ENCODE data around the gene NRIP1.

NRIP1 gene

GRCh38 chr21:15066123-15066575, 1.3 kb upstream of the NRIP1 start:
- no peak for DNase-seq (ENCODE audit: extremely low read depth in 1 of 2, low read depth in 1 of 2)

- peak; percentile 36 to 37 for DNase-seq (ENCODE audit: extremely low read depth in 1 of 2, low read depth in 1 of 2)
These were observed 757 bp upstream of the NRIP1 start for GRCh38 chr21:15065392-15066122.

GRCh38 chr21:15063814-15064575, 805 bp downstream of the NRIP1 start:
- DNase-seq (ENCODE audit: extremely low read depth in 1 of 2, low read depth in 1 of 2): no peak

- DNase-seq (ENCODE audit: extremely low read depth in 1 of 2, low read depth in 1 of 2): no peak
These were observed 1.6 kb downstream of the NRIP1 start for GRCh38 chr21:15063081-15063813.

- DNase-seq (ENCODE audit: extremely low read depth in 1 of 2, low read depth in 1 of 2): no peak
These were observed 2.2 kb downstream of the NRIP1 start for GRCh38 chr21:15062606-15062965.

- no peak for DNase-seq (ENCODE audit: extremely low read depth in 1 of 2, low read depth in 1 of 2)
These were observed 2.8 kb downstream of the NRIP1 start for GRCh38 chr21:15061747-15062605.

GRCh38 chr21:15061279-15061678, 3.5 kb downstream of the NRIP1 start:
- DNase-seq (ENCODE audit: extremely low read depth in 1 of 2, low read depth in 1 of 2): no peak

- no peak for DNase-seq (ENCODE audit: extremely low read depth in 1 of 2, low read depth in 1 of 2)
These were observed 4.1 kb downstream of the NRIP1 start for GRCh38 chr21:15060543-15061175.

- DNase-seq (ENCODE audit: extremely low read depth in 1 of 2, low read depth in 1 of 2): no peak
These were observed 5.4 kb downstream of the NRIP1 start for GRCh38 chr21:15059397-15059796.

GRCh38 chr21:15058854-15059263, 5.9 kb downstream of the NRIP1 start:
- DNase-seq (ENCODE audit: extremely low read depth in 1 of 2, low read depth in 1 of 2): no peak

GRCh38 chr21:15057285-15057684, 7.5 kb downstream of the NRIP1 start:
- DNase-seq (ENCODE audit: extremely low read depth in 1 of 2, low read depth in 1 of 2): no peak

GRCh38 chr21:15054606-15055239, 10.1 kb downstream of the NRIP1 start:
- no peak for DNase-seq (ENCODE audit: extremely low read depth in 1 of 2, low read depth in 1 of 2)

- DNase-seq (ENCODE audit: extremely low read depth in 1 of 2, low read depth in 1 of 2): no peak
These were observed 10.7 kb downstream of the NRIP1 start for GRCh38 chr21:15054089-15054488.

GRCh38 chr21:15053500-15053899, 11.3 kb downstream of the NRIP1 start:
- DNase-seq (ENCODE audit: extremely low read depth in 1 of 2, low read depth in 1 of 2): no peak

- no peak for DNase-seq (ENCODE audit: extremely low read depth in 1 of 2, low read depth in 1 of 2)
These were observed 12.4 kb downstream of the NRIP1 start for GRCh38 chr21:15052459-15052763.

GRCh38 chr21:15051644-15052458, 12.9 kb downstream of the NRIP1 start:
- no peak for DNase-seq (ENCODE audit: extremely low read depth in 1 of 2, low read depth in 1 of 2)

GRCh38 chr21:15050568-15051377, 14.0 kb downstream of the NRIP1 start:
- no peak for DNase-seq (ENCODE audit: extremely low read depth in 1 of 2, low read depth in 1 of 2)

GRCh38 chr21:15045017-15045416, 19.8 kb downstream of the NRIP1 start:
- DNase-seq (ENCODE audit: extremely low read depth in 1 of 2, low read depth in 1 of 2): no peak
